Kidney epithelial cell (primary cell): ENCODE measurements around the gene PTPRO. TPM values are rescaled to one million over a fixed set of nuclear protein-coding genes. Genes with fewer than 3 reads are reported as not detected.

Experiments
- DNase-seq: peaks from one replicate; pipeline ENCODE4 v3.0.0-alpha.2; 2010; ENCODE audit warnings: low read depth
- H3K27me3 ChIP-seq: 2 replicates; pipeline ENCODE4 v1.6.0; 2011; ENCODE audit warnings: low read length; ENCODE audit not compliant: control insufficient read depth, insufficient read depth
- H3K36me3 ChIP-seq: 2 replicates; pipeline ENCODE4 v1.5.1; 2011; ENCODE audit warnings: low read length; ENCODE audit not compliant: control insufficient read depth, insufficient read depth
- H3K4me3 ChIP-seq: 2 replicates; pipeline ENCODE4 v1.5.1; 2011; ENCODE audit warnings: low read depth, mild to moderate bottlenecking, control low read depth, low read length
- total RNA-seq: library from RNA; depleted of rRNA; stranded (reverse); fragments of >200 nt; gene quantifications from 2 replicates; pipeline ENCODE4 v1.2.3, GENCODE V29; 2015
- TF ChIP-seq, protein P1 (sequence below): IDR thresholded peaks from 2 replicates; pipeline ENCODE4 v1.5.1; 2011; ENCODE audit warnings: mild to moderate bottlenecking, moderate library complexity, low read length, control low read depth, inconsistent platforms; ENCODE audit not compliant: insufficient read depth, poor library complexity, severe bottlenecking

PTPRO gene
- total RNA-seq, 1 donor from 2014 or later = 3.7 TPM

GRCh38 chr12:15547063-15547462 is 224.8 kb downstream of the PTPRO start:
- H3K4me3 ChIP-seq = no peak overlapping the region
- H3K27me3 ChIP-seq = no peaks in the 10 kb centered on the region
- TF ChIP-seq, protein P1, sequence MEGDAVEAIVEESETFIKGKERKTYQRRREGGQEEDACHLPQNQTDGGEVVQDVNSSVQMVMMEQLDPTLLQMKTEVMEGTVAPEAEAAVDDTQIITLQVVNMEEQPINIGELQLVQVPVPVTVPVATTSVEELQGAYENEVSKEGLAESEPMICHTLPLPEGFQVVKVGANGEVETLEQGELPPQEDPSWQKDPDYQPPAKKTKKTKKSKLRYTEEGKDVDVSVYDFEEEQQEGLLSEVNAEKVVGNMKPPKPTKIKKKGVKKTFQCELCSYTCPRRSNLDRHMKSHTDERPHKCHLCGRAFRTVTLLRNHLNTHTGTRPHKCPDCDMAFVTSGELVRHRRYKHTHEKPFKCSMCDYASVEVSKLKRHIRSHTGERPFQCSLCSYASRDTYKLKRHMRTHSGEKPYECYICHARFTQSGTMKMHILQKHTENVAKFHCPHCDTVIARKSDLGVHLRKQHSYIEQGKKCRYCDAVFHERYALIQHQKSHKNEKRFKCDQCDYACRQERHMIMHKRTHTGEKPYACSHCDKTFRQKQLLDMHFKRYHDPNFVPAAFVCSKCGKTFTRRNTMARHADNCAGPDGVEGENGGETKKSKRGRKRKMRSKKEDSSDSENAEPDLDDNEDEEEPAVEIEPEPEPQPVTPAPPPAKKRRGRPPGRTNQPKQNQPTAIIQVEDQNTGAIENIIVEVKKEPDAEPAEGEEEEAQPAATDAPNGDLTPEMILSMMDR = no peak
- no peaks in the 10 kb centered on the region for H3K36me3 ChIP-seq
- no peak for DNase-seq

- DNase-seq = no peak
- Histone ChIP-seq H3K4me3 (no peak overlapping the region), H3K36me3 (no peaks in the 10 kb centered on the region), H3K27me3 (no peaks in the 10 kb centered on the region)
- TF ChIP-seq, protein P1 = no peak
Observed at GRCh38 chr12:15547691-15548090, 225.4 kb downstream of the PTPRO start.

- Histone ChIP-seq H3K27me3 (no peaks in the 10 kb centered on the region), H3K36me3 (no peaks in the 10 kb centered on the region), H3K4me3 (no peak overlapping the region)
- no peak for DNase-seq
- TF ChIP-seq, protein P1 = no peak
Observed at GRCh38 chr12:15550793-15551192, 228.5 kb downstream of the PTPRO start.

GRCh38 chr12:15555446-15555845 is 233.1 kb downstream of the PTPRO start:
- Histone ChIP-seq H3K36me3 (no peaks in the 10 kb centered on the region), H3K27me3 (no peaks in the 10 kb centered on the region), H3K4me3 (no peak overlapping the region)
- DNase-seq = no peak
- TF ChIP-seq, protein P1 = no peak

- Histone ChIP-seq H3K36me3 (no peaks in the 10 kb centered on the region), H3K27me3 (no peaks in the 10 kb centered on the region), H3K4me3 (no peak overlapping the region)
- TF ChIP-seq, protein P1 = no peak
- no peak for DNase-seq
Observed at GRCh38 chr12:15556411-15557102, 234.2 kb downstream of the PTPRO start.

DNA sequence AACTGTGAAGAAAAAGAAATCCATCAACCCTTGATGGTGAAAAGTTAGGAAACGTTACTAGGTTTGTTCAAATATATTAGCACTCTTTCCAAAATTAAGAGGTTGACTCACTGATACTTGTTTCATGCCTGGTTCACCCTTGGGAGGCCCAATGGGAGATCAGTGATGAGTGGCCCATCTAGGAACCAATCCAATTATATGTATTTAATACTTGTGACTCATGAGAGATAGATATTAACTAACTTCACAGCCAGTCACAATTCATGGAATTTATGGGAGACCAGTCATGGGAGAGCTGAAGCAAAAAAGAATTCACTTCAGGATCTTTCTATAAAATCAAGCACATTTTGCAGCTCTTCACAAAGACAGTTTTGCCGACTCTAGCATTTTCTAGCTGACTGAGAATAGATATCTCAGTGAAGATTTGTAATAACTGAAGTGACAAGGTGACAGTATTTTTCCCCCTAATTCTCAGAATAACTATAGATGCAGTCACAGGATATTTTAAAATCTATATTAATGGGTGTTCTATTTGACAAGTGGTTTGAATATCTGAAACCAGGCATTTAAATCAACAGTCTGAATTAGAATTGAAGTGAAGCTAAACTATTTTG is 236.7 kb downstream of the PTPRO start:
- DNase-seq = no peak
- Histone ChIP-seq H3K4me3 (no peak overlapping the region), H3K27me3 (no peaks in the 10 kb centered on the region), H3K36me3 (no peaks in the 10 kb centered on the region)
- TF ChIP-seq, protein P1 = no peak
